ENCODE data around the gene CFTR.

CFTR gene

DNA sequence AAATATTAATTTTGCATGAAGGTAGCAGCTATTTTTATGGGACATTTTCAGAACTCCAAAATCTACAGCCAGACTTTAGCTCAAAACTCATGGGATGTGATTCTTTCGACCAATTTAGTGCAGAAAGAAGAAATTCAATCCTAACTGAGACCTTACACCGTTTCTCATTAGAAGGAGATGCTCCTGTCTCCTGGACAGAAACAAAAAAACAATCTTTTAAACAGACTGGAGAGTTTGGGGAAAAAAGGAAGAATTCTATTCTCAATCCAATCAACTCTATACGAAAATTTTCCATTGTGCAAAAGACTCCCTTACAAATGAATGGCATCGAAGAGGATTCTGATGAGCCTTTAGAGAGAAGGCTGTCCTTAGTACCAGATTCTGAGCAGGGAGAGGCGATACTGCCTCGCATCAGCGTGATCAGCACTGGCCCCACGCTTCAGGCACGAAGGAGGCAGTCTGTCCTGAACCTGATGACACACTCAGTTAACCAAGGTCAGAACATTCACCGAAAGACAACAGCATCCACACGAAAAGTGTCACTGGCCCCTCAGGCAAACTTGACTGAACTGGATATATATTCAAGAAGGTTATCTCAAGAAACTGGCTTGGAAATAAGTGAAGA lies 112.3 kb downstream of the CFTR start:
- DNase-seq = no peak

DNA sequence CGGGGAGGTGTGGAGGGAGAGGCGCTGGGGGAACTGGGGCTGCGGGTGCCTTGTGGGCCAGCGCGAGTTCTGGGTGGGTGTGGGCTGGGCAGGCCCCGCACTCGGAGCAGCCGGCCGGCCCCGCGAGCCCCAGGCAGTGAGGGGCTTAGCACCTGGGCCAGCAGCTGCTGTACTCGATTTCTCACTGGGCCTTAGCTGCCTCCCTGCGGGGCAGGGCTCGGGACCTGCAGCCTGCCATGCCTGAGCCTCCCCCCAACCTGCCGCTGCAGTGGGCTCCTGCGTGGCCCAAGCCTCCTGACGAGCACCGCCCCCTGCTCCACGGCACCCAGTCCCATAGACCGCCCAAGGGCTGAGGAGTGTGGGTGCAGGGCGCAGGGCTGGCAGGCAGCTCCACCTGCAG lies 116.3 kb downstream of the CFTR start:
- no peak for DNase-seq

DNA sequence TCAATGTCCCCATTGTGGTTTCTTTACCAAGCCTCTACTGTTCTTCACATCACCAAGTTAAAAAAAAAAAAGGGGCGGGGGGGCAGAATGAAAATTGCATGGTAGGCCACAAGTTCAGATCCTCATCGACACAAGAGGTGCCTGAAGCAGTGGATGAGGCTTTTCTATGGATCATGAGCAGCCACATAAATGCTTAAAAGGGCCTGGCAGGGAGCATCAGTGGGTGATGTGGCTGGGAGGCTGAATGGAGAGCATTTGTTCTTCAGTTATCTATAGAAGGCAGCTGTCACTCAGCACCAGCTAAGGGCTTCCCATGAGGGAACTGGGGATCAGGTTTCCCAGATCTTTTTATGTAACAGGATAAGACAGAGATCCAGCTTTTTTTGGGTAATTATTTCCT lies 117.9 kb downstream of the CFTR start:
- DNase-seq = no peak

DNA sequence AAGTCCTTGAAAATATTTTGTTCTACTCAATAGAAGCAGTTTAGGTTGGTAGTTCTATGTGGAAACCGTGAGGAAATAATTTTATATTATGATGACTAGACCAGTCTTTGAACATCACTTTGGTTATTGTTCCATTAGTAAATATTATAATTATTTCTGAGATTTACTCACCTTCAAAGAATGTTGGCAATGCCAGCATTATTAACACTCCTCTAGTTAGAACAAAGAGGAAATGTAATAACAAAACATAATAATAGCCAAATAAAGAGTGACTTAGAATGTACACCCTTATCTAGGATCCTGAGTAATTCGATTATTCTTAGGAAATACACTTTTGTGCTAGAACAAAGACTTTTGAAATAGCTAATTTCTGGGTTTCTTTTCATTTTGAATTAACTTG lies 121.1 kb downstream of the CFTR start:
- no peak for DNase-seq

DNA sequence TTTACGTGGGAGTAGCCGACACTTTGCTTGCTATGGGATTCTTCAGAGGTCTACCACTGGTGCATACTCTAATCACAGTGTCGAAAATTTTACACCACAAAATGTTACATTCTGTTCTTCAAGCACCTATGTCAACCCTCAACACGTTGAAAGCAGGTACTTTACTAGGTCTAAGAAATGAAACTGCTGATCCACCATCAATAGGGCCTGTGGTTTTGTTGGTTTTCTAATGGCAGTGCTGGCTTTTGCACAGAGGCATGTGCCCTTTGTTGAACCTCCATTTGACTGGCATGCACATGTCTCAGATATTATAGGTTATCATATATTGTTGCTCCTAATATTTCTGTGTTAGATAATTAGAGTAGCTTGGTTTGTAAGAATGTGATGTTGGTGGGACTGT lies 123.8 kb downstream of the CFTR start:
- no peak for DNase-seq

DNA sequence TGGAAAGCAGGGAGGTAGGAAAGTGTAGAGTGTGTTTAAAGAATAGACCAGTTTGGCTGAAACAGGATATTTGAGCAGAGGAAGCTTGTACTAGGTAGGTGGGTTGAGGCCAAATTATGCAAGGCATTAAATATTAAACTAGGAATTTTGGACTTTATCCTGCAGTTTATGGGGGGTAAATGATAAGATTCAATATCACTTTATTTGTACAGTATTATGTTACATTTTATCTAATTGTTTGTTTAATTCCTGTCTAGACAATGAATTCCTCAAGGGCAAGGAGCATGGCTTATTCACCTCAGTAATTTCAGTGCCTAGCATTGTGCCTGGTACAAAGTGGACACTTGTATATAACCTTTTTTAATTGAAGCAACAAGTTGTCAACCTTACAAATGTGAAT lies 125.9 kb downstream of the CFTR start:
- DNase-seq = no peak

DNA sequence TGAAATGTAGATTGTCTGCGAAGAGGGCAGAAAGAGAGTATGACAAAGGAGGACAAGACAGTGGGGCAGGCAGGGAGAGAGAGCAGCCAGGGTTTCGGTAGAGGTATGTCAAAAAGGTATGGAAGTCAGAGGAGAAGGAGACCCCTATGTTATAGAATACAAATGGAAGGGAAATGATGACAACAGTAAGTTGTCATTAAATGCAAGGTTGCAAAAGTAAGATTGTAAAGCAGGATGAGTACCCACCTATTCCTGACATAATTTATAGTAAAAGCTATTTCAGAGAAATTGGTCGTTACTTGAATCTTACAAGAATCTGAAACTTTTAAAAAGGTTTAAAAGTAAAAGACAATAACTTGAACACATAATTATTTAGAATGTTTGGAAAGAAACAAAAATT lies 126.3 kb downstream of the CFTR start:
- DNase-seq = no peak

DNA sequence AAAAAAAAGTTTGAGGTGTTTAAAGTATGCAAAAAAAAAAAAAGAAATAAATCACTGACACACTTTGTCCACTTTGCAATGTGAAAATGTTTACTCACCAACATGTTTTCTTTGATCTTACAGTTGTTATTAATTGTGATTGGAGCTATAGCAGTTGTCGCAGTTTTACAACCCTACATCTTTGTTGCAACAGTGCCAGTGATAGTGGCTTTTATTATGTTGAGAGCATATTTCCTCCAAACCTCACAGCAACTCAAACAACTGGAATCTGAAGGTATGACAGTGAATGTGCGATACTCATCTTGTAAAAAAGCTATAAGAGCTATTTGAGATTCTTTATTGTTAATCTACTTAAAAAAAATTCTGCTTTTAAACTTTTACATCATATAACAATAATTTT lies 130.6 kb downstream of the CFTR start:
- no peak for DNase-seq

DNA sequence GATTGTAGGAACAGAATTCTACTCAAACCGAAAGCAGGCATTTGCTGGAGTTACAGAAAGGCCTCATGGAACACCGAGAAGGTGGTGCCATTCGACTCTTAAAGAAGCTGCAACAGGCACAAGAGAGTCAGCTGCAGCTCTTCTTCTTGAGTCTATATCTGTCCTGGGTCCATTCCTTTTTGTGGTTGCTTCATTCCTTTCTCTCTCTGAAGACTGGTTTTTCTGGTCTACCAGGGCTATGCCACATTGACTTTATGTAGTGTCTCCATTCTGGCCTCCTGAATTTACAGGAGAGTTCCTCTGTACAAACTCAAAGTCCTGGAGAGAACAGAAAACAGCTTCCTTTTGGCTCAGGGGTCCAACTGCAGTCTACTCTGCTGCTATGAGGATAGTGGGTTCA lies 132.8 kb downstream of the CFTR start:
- DNase-seq = no peak

DNA sequence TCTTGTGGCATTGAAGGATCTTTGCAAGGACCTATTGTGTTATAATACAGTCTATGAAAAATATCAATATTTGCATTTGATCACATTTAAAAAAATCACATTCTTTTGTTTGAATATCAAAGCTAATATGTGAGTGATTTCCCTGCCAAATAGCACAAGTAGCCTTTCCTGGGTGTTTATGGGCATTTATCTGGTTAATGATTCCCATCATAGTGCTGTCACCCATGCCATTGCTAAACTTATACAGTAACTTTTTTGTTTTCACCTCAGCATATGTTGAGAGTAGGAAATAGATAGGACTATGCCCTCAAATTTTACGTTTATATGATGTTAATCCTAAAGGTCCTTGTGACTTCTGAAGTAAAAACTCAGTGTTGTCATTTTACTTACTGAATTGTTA lies 136.9 kb downstream of the CFTR start:
- DNase-seq = no peak

DNA sequence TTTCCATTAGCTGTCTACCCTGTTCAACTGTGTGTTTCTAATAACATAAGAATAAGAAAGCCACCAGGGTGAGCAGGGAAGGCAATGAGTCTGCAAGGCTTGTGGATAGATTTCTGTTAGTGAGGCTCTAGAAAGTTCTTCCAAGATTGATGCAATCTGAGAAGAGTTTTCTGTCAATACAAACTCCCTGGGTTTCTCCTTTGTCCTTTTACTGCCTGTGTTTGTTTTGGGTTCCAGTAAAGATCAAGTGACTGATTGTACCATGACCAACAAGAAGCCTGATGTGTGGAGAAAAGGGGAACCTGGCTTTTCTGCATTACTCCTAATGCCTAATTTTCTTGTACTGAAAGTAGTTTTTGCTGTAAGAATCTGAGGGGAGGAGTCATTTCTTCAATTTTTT lies 139.9 kb downstream of the CFTR start:
- DNase-seq = no peak

DNA sequence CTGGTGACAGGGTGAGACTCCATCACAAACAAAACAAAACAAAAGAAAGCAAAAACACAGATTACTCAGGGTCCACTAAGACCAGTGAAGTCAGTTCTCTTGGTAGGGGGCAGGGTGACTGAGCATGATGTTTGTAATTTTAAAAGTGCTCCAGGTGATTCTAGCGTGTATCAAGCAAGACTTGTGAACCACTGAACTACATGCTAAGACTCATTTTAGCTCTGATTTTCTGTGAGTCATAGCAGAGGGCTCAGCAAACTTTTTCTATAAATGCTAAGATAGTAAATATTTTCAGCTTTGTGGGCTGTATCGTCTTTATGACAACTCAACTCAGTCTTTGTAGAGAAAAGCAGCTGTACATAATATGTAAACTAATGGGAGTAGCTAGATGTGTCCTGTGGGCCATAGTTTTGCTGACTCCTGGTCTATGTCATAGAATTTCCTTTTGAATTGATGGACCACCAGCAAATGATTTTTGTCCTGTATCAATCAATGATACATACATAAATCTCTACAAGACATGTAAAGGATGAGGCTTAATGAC lies 141.3 kb downstream of the CFTR start:
- no peak for DNase-seq

DNA sequence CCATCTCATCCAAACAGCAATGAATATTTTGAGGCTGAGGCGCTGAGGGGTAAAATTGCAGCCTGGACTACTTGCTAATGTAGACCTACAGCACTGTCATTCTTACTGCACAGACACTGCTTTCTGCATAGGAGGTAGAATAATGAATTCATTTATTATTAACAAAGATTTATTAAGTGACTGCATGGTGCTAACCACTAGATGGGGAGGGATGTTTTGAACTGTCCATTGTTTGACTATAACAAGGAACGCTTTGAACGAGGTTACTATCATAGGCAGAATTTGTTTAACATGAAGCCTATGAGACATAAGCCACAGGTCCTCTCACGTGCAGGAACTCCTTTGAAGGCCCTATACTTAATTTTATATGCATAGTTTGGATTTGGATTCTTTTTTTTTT lies 143.8 kb downstream of the CFTR start:
- DNase-seq = no peak

DNA sequence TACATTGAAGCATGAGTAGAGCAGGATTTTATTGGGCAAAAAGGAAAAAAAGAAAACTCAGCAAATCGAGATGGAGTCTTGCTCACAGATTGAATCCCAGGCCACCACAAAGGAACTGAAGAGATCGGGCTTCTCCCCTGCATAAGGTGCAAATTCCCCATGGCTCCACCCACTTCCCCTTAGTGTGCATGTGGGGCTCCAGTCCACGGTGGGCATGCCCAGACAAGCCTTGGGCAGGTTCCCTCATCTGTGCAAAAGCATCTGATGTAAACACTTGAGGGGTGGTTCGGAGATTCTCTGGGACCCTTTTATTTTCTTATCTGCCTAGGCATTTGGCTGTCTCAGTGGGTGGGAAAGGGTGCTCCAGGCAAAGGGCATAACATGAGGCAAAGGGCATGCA lies 150.7 kb downstream of the CFTR start:
- DNase-seq = no peak

DNA sequence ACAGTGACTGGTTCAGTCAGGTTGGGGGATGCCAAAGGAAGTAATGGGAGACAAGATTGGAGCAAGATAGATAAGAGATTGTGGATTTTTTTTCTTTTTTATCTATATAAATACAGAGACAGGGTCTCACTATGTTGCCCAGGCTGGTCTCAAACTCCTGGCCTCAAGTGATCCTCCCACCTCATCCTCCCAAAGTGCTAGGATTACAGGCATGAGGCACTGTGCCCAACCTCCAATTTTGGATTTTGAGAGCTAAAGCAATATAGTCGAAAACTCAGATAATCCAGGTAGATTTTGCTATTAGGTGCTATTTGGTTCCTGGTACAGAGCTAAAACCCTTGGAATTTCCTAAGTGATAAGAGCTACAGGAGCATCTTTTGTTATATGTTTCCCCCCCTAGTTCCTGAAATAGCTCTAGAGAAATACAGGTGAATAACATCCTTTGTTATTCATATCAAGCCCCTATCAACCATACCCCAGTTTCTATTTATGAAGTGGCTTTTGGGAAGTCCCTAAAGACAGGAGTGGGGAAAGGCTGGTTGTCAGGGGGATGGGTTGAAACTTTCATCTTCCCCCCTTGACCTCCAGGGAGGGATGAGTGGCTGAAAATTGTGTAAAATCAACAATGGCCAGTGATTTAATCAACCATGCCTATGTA lies 151.2 kb downstream of the CFTR start:
- DNase-seq = no peak

DNA sequence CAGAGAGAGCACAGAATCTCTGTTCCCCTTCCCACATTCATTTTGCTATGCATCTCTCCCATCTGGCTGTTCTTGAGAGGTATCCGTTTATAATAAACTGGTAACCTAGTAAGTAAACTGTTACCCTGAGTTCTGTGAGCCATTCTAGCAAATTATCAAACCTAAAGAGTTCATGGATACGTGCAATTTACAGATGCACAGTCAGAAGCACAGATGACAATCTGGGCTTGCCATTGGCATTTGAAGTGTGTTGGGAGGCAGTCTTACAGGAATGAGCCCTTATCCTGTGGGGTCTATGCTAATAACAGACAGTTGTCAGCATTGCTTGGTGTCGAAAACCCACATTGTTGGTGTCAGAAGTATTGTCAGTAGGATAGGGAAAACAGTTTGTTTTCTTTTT lies 151.8 kb downstream of the CFTR start:
- DNase-seq = no peak

DNA sequence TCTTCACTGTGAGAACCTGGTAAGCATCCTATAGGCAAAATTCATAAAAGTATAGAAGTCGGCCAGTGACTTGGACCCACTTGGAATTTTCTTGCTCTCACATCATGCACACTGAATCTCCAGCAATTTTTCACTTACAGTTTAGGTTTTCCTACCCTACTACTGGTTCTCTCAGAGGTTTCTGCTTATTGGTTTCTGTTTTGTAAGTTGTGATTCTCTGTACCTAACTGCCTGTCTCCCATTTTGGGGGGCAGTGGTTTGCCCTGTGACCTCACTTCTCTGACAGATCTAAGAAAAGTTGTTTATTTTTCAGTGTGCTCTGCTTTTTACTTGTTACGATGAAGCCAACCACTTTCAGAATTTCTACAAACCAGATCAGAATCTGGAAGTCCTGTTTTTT lies 158.1 kb downstream of the CFTR start:
- no peak for DNase-seq

DNA sequence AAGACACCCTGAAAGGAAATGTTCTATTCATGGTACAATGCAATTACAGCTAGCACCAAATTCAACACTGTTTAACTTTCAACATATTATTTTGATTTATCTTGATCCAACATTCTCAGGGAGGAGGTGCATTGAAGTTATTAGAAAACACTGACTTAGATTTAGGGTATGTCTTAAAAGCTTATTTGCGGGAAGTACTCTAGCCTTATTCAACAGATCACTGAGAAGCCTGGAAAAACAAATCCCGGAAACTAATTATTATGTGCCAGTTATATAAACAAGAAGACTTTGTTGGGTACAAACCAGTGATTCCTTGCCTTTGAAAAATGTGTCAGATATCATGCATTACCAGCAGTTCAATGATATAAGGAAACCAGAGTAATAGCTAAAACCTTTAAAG lies 160.1 kb downstream of the CFTR start:
- no peak for DNase-seq

DNA sequence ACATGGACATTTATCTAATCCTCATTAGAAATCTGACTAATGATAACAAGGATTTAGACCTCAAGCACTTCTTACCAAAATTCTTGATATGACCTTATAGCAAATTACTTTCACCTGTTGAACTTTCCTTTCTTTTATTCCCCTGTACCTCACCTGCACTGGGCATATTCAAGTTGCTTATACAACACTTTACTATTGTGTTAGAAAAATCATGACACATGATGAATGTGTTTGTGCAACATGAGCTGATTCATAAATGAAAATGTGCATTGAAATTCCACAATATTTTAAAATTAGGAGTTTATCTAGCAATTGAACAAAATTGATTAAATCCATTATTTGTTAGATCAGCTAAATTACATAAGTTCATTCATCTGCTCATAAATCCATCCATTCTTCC lies 160.6 kb downstream of the CFTR start:
- DNase-seq = no peak

DNA sequence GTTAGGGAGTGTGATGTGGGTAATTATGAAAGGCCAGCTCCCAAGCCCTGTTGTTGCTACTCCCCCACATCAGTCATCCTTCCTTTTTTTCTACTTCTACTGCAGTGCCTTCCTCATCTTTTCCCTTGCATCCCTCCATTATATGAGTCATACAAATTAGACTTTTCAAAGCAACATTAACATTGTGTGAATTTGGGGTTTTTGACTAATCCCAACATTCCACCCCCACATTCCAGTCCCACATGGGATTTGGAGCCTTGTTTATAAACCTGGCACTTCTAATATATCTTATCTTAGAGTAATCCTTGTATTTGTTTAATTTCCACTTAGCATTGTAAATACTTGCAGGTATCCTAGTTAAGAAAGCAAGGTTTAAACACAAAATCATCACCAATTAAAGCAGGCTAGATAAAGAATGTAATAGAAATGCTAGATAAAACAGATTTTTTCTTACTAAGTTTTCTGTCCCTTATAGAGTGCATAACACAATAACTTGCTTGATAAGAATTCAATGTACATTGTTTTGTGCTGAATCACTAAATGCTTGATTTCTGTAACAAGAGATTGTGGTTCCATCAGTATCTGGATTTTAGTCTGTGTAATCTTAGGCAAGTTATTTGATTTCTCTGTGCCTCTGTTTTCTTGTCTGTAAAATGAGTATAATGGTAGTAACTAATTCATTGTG lies 165.8 kb downstream of the CFTR start:
- no peak for DNase-seq

DNA sequence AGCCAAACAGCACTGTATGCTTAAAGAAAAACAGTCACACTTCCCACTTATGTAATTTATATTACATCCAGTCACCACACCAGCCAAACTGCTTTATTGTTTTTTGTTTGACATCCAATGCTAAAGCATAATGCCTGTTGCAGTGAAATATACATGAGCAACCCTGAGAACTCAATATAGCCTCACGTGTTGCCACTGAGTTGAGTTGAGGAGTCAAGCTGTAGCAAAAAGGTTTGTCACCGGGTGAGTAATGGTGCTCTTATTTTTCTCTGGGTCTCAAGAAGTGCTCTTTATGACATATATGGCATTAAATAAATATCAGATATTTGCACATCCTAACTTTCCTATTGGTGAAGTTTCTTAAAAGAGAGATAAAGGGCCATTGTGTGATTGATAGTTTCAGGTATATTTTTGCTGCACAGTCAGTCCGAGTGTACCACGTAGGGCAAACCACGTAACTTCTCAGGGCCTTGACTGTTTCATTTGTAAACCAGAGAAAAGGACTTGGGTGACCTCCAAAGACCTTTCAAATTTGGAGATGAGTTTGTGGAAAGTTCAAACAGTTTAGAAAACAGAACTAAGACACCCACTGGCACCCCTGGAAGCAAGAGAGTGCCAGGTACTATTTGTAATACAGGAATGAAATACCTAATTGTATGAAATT lies 168.5 kb downstream of the CFTR start:
- DNase-seq = no peak

DNA sequence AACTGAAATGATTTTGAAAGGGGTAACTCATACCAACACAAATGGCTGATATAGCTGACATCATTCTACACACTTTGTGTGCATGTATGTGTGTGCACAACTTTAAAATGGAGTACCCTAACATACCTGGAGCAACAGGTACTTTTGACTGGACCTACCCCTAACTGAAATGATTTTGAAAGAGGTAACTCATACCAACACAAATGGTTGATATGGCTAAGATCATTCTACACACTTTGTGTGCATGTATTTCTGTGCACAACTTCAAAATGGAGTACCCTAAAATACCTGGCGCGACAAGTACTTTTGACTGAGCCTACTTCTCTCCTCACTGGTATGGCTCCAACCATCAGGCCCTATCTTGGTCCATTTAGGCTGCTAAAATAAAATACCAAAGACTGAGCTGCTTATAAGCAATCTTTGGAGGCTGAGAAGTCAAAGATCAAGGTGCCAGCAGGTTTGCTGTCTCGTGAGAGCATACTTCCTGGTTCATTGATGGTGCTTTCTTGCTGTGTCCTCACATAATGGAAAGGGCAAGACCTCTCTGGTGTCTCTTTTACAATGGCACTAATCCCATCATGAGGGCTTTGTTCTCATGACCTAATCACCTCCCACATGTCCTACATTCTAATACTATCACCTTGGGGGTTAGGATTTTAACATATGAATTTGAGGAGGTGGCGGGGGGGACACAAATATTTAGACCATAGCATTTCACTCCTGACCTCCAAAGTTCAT lies 173.3 kb downstream of the CFTR start:
- DNase-seq = no peak

DNA sequence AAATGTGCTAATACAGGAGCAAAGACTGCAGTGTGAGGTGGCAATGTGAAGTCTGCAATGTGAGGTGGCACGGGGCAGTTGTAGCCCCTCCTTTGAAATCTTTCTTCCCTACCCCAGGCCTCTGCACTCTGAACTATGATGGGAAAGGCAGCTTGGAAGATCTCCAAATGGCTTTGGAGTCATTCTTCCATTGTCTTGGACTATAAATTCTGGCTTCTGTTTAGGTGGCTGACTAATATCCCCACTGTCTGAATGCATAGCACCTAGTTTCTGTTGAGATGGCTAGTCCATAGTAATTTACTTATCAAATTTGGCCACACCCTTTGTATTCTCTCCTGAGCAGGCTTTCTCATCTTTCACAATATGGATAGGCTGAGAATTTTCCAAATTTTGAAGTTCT lies 175.0 kb downstream of the CFTR start:
- no peak for DNase-seq
